GM10847 (cell line): ENCODE data around the gene DNPEP.

ENCODE experiments used
- POLR2A ChIP-seq: IDR thresholded peaks from 2 replicates; pipeline ENCODE4 v1.6.1; 2011; ENCODE audit not compliant: insufficient read length; ENCODE audit errors: extremely low read depth

DNPEP gene

GRCh38 chr2:219392754-219393153 is 5.0 kb upstream of the DNPEP start:
- TF ChIP-seq POLR2A: no peak

- TF ChIP-seq POLR2A: no peak
These were observed 1.1 kb upstream of the DNPEP start for GRCh38 chr2:219388907-219389156.

DNA sequence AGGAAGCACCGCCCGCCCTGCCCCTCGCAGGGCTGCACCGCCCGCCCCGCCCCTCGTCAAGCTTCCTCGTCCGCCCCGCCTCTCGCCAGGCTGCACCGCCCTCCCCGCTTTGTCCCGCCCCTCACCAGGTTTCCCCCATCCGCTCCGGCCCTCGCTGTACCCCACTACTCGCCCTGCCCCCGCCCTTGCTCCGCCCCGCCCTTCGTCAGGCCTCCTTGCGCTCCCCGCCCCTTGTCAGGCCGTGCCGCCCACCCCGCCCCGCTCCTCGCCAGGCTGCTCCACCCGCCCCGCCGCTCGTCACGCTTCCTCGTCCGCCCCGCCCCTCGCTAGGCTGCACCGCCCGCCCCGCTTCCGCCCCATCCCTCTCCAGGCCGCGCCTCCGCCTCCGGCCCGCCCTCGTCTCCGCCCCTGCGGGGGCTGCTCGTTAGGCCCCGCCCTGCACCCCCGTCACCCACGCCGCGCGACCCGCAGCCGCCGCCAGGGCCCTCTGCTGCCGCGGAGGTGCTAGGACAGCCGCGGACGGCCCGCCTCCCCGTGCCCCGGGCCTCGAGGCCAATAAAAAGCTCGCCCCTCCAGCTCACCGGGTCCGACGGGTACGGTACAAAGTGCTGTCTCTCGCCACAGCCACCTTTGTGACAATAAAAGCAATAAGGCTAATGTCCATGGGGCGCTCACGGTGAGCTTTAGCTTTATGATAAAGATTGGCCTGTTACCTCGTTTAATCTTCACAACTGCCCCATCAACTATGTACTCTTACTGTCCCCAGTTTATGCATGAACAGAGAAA is 602 bp upstream of the DNPEP start:
- TF ChIP-seq POLR2A: no peak

DNA sequence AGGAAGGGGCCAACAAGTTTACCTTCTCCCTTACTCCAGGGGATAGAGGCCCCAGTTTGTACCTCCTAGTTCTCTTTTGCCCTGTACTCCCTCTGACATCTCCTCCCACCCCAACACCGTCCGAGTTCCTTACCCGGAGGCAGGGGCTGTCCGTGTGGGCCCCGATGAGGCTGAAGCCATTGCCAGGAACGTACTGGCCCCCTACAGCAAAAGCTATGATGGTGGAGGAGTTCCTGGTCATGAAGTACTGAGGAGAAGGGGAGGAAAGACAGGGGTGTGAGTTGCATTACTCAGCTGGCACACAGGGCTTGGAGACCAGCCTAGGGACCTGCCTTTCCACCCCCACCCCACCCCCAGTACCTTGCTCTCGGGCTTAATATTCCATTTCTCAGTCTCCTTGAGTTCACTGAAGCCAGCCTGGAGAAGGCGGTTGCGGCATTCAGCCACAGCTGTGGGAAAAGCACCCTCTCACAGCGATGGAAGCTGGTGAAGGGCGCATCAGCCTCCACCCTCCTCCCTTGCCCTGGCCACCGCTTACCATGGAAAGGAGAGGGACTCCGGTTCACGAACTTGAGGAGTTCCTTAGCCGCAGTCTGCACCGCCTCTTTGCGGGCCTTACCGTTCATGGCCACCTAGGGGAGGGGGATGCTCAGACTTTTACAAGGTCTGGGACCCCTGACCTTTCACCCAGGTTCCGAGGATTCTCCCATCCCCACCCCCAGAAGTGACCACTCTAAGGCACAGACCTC is 1.0 kb downstream of the DNPEP start:
- TF ChIP-seq POLR2A: no peak

DNA sequence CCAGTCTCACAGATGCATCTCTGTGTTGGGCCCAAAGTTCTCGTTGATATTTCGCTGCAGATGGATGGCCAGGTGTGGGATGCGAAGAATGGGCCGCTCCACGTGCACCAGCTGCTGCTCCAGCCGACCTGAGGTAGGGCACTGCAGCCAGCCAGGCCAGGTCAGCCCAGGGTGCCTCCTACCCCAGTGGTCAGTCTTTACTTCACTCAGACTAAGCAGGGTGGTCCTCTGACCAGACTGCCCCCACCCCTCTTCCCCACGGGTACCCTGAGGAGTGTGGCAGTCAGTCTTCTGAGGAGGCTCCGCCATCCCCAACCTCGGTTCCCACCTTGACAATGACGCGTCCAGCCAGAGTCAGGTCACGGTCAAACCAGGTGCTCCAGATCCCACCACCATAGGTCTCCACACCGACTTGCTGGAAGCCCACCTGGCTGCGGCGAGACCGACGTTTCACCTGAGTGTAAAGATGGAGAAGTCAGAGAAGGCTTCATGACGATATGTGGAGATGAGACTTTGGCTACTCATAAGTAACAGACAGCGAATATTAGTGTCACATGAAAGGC is 1.7 kb downstream of the DNPEP start:
- no peak for TF ChIP-seq POLR2A

DNA sequence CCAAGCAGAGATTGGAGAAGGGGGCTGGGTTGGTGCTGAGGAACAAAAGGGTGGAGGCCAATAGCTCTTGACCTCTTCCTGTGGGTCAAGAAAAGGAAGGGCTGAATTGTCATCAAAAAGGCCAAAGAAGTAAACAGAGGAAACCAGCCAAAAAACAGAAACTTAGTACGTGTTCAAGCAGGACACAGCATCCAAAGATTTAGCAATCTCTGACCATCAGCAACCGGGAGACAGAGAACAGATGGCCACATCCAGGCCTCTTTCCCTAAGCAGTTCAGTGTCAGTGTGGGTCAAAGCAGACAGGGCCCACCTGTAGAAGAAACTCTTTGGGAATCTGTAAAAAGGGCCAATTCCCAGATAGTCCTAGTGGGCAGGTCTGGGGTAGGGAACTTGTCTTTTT is 2.9 kb downstream of the DNPEP start:
- TF ChIP-seq POLR2A: no peak

- no peak for TF ChIP-seq POLR2A
These were observed 3.5 kb downstream of the DNPEP start for GRCh38 chr2:219384083-219384713.

- no peak for TF ChIP-seq POLR2A
These were observed 6.3 kb downstream of the DNPEP start for GRCh38 chr2:219381448-219381847.

GRCh38 chr2:219380926-219381325 is 6.8 kb downstream of the DNPEP start:
- no peak for TF ChIP-seq POLR2A

DNA sequence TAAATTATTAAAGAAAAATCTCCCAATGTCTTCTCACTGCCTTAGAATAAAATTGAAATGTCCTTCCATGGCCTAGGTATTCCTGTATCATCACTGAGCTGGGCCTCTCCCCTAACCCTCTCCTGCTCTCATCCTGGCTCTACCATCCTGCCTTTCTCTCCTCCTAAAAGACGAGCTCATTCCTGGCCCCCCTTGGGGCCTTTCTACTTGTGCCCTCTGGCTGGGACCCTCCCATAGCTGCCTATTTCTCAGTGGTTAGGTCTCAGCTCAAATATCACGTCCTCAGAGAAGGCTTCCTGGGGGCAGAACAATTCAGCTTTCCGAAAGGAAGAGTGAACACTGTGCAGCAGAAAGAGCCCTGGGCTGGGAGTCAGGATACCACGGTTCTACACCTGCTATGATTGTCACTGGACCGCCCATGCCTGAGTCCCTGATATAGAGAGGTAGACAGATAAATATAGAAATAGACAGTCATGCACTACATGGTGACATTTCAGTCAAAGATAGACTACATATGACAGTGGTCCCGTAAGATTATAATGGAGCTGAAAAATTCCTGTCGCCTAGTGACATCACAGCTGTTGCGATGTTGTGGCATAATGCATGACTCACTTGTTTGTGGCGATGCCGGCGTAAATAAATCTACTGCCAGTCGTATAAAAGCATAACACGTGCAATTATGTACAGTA is 9.4 kb downstream of the DNPEP start:
- no peak for TF ChIP-seq POLR2A

GRCh38 chr2:219369447-219369861 is 18.3 kb downstream of the DNPEP start:
- TF ChIP-seq POLR2A: no peak

- no peak for TF ChIP-seq POLR2A
These were observed 19.0 kb downstream of the DNPEP start for GRCh38 chr2:219368690-219369191.

GRCh38 chr2:219362524-219363164 is 25.1 kb downstream of the DNPEP start:
- no peak for TF ChIP-seq POLR2A

GRCh38 chr2:219362072-219362471 is 25.6 kb downstream of the DNPEP start:
- no peak for TF ChIP-seq POLR2A

DNA sequence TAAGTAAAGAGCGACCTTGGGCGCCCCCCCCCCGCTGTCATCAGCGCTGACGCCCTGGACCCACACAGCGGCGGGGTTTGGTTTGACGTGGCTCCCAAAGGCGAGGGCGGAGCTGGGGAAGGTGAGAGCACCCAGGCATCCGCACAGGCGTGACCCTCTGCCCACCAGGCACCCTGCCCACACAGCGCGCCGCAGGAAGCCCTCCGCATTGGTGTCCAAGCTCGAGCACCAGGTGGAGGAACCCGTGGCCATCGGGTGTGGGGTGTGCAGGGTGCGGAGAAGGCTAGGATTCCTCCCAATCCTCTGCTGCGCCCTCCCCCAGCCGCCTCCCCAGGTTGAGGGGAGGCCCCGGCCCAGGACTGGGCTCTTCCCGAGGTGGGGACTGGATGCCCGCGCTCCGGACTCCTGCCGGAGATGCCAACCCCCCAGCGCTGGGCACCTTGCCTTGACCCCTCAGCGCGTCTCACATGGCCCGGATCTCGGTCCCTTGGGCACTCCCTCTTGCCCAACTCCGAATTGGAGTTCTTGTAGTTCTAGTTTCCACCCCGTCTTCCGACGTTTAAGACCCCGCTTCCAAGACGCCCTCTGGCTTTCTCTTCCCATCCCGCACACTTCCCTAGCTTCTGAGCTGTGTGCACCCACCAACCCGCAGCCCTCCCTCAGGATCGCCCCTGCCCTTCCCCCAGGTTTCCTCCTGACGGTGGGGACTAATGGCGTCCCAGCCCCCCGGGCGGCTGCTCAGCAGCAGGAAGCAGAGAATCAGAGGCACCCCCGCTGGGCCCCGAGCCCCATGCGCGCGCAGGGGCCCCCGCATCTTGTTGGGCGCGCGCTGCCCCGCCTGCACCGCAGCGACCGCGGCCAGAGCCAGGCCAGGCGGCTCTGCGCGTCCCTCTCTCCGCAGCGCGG is 29.3 kb downstream of the DNPEP start:
- TF ChIP-seq POLR2A: no peak
